WERI-Rb-1 (cell line): Measurements from ENCODE around the gene GDF11.

Experiments used
- DNase-seq: peaks from one replicate; pipeline ENCODE4 v3.0.0-alpha.2; 2020
- H3K27ac ChIP-seq: fragments of 250-450 bp; sonication (Bioruptor Pico); 2 replicates; pipeline ENCODE4 v1.5.1; 2020; ENCODE audit warnings: mild to moderate bottlenecking, moderate library complexity
- H3K27me3 ChIP-seq: fragments of 250-450 bp; sonication (Bioruptor Pico); 2 replicates; pipeline ENCODE4 v1.5.1; 2021; ENCODE audit warnings: mild to moderate bottlenecking, low read depth, moderate library complexity; ENCODE audit not compliant: insufficient read depth, severe bottlenecking
- H3K36me3 ChIP-seq: fragments of 250-450 bp; sonication (Bioruptor Pico); 2 replicates; pipeline ENCODE4 v1.5.1; 2020; ENCODE audit warnings: mild to moderate bottlenecking, moderate library complexity
- H3K4me3 ChIP-seq: 2 replicates; pipeline ENCODE4 v1.5.1; 2011; ENCODE audit warnings: low read depth, mild to moderate bottlenecking, control low read depth, low read length
- H3K9me3 ChIP-seq: fragments of 250-450 bp; sonication (Bioruptor Pico); 2 replicates; pipeline ENCODE4 v1.5.1; 2021; ENCODE audit warnings: mild to moderate bottlenecking, moderate library complexity; ENCODE audit not compliant: severe bottlenecking
- TF ChIP-seq, protein P1 (sequence below): IDR thresholded peaks from 2 replicates; pipeline ENCODE4 v1.5.1; 2011; ENCODE audit warnings: low read depth, mild to moderate bottlenecking, control low read depth, inconsistent platforms, low read length

GDF11 gene

DNA sequence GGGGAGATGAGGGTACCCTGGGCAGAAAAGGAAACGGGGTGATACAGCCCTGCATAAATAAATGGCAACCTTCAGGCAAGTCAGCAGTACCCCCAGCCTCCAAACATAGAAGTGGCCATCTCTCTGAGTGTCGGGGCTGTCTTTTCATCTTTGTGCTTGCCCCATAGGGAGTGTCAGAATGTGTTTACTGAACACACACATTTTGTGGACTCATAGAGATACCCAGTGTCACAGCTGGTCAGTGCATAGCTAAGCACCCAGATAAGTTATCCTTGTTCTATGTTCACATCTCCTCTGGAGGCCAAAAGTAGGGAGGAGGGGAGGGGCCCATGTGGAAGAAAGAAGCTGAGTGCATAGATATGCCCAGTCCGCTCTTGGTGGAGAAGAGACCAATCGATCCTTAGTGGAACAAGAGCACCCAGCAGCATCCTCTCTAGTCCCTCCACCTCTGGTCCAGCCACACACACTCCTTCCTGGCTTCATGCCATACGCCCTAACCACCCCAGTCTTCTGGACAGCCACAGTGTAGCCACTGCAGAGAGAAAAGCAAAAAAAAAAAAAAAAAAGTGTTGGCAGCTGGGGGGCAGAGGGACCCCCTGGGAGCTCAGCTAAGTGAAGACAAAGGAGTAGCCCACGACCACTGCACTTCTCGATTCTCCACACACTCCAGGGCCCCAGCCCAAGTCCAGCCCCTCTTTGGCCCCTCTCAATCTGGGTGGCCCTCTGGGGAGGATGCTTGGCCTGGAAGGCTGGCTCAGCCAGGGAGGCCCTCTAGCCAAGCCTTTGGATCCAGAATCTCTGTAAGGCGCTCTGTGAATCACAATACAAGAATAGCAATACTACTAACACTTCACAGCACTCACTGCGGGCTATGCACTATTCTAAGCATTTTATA lies 37.9 kb upstream of the GDF11 start:
- Histone ChIP-seq H3K36me3 (no peaks in the 10 kb centered on the region), H3K27me3 (no peaks in the 10 kb centered on the region), H3K9me3 (no peaks in the 10 kb centered on the region), H3K27ac (no peak overlapping the region), H3K4me3 (no peak overlapping the region)
- DNase-seq, result no peak
- TF ChIP-seq, protein P1, sequence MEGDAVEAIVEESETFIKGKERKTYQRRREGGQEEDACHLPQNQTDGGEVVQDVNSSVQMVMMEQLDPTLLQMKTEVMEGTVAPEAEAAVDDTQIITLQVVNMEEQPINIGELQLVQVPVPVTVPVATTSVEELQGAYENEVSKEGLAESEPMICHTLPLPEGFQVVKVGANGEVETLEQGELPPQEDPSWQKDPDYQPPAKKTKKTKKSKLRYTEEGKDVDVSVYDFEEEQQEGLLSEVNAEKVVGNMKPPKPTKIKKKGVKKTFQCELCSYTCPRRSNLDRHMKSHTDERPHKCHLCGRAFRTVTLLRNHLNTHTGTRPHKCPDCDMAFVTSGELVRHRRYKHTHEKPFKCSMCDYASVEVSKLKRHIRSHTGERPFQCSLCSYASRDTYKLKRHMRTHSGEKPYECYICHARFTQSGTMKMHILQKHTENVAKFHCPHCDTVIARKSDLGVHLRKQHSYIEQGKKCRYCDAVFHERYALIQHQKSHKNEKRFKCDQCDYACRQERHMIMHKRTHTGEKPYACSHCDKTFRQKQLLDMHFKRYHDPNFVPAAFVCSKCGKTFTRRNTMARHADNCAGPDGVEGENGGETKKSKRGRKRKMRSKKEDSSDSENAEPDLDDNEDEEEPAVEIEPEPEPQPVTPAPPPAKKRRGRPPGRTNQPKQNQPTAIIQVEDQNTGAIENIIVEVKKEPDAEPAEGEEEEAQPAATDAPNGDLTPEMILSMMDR, result no peak

DNA sequence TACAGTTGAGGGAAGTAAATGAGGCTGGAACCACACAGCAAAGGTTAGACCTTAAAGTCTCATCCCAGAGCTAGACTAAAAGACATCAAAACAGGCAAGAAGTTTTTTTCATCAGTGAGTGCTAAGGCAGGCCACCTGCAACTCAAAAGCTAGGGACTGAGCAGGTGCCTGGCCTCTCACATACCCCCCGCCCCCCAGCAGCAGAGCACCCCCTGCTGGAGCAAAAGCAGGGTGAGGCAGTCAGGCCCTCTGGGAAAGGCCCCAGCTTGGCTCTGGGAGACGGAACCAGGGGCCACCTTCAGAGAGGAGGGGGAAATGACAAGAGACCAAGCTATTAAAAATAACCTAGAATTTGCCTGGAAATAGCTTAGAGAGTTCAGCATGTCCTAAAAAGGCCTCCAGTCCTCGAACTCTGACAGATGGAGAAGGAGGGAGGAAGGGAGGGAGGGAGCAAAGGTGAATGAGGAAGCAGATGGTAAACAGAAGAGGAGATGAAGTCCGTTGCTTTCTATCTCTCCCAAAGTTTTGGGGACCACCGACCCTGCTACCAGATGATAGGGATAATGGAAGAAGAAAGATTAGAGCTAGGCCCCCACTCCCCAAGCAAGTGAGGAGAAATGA lies 37.0 kb upstream of the GDF11 start:
- peak; percentile 50 for DNase-seq
- Histone ChIP-seq H3K36me3 (no peaks in the 10 kb centered on the region), H3K4me3 (no peak overlapping the region), H3K27ac (no peak overlapping the region), H3K9me3 (no peaks in the 10 kb centered on the region), H3K27me3 (no peaks in the 10 kb centered on the region)
- TF ChIP-seq, protein P1, result peak; percentile 65

DNA sequence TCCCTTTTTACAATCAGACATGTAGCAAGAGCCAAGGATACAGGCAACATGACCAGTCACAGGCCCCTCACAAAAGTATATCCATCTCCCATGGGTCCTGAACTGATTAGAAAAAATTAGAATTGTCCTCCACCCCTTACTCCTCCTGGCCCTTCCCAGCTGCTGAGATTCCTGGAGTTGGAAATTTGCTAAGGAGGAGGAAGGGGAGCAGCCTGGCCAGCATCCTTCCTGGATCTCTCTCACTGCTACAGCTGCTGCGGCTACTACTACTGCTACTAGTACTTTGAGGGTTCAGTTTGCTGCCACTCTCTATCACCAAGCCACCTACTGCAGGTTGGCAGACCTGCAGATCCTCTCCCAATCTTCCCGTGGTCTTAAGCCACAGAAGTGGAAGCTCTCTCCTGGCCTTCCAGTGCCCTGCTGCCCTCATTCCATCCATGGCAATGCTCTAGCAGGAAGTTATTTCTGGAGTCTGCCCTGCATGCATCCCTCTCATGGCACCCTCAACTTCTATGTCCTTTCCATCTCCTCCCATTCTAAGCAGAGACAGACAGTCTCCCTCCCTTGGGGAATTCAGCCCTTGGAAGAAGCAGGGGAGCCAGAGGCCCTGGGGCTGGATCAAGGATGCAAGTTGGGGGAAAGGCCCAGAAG lies 36.2 kb upstream of the GDF11 start:
- H3K27me3 ChIP-seq, result no peaks in the 10 kb centered on the region
- DNase-seq, result no peak
- peak overlapping the region; percentile 72 for H3K4me3 ChIP-seq
- H3K9me3 ChIP-seq, result no peaks in the 10 kb centered on the region
- H3K27ac ChIP-seq, result no peak overlapping the region
- H3K36me3 ChIP-seq, result no peaks in the 10 kb centered on the region
- TF ChIP-seq, protein P1, result no peak

DNA sequence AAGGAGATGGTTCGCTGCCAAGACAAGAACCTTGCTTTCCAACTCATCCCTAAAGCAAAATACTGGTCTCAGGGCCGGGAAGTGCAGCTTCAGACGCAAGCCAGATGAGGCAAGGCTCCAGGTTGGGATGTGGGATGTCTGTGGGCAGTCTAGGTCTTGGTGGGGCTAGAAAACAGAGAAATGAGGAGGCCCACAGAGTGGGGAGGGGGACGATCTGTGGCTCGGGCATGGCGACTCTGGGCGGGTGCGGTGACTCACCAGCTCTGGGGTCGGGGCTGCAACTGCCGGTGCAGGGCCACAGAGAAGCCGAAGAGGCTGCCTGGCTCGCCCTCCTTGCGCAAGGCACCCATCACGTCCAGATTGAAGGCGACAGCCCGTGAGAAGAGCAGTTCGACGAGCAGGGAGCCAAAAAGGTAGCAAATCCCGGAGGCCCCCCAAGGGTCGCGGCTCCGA lies 35.7 kb upstream of the GDF11 start:
- peak overlapping the region; percentile 47; the same call in 1 of the 2 replicates for H3K27ac ChIP-seq
- H3K27me3 ChIP-seq, result no peaks in the 10 kb centered on the region
- no peak for DNase-seq
- peak overlapping the region; percentile 72 for H3K4me3 ChIP-seq
- H3K9me3 ChIP-seq, result no peaks in the 10 kb centered on the region
- no peaks in the 10 kb centered on the region for H3K36me3 ChIP-seq
- TF ChIP-seq, protein P1, result no peak

DNA sequence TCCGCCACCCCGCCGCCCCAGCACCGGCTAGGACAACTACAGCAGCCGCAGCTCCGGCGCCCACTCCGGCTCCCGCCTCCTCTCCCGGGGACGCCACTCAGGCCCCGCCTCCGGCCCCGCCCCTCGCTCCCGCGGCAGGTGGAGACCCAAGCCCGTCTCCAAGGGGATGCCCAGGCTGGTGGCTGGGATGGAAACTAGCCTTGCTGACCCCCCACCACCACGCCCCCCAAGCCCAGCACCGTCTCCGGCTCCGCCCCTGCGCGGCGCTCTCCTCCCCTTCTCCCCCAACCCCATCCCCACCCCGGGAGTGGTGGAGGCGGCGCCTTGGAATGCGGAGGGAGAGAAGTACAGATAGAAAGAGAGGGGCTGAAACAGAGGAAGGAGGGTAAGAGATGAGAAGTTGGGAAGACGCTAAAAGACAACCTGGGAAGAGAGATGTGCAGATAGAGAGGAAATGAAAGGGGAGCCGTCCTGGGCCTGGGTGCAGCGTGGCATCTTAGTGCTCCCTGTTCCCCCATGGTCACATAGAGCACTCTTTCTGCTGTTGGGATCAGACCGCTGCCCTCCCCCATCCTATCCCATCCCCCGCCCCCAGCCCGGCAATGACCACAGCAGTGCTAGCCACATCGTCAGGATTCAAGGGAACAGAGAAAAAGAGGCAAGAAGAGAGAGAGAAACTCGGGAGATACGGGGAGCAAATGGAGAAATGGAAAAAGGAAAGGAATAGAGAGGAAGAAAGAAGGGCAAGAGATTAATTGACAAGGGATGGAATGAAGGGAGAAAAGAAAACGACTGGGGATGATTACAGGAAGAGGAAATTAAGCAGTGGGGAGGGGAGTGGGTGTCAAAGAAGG lies 34.9 kb upstream of the GDF11 start, which contains the start of gene ITGA7:
ITGA7 (minus strand) TSS at position 64 of the 854 bp plus-strand sequence. CDS start 222 bp downstream, outside the sequence.
- TF ChIP-seq, protein P1, result no peak
- H3K27ac ChIP-seq, result peak within 1 kb of the TSS; percentile 47; the same call in 1 of the 2 replicates
- peak within 1 kb of the TSS; percentile 72 for H3K4me3 ChIP-seq
- DNase-seq, result peak; percentile 89
- no peaks in the 10 kb centered on the region for H3K27me3 ChIP-seq
- H3K9me3 ChIP-seq, result no peaks in the 10 kb centered on the region
- H3K36me3 ChIP-seq, result no peaks in the 10 kb centered on the region
